ENCODE data around the gene RAPGEF2.

RAPGEF2 gene

DNA sequence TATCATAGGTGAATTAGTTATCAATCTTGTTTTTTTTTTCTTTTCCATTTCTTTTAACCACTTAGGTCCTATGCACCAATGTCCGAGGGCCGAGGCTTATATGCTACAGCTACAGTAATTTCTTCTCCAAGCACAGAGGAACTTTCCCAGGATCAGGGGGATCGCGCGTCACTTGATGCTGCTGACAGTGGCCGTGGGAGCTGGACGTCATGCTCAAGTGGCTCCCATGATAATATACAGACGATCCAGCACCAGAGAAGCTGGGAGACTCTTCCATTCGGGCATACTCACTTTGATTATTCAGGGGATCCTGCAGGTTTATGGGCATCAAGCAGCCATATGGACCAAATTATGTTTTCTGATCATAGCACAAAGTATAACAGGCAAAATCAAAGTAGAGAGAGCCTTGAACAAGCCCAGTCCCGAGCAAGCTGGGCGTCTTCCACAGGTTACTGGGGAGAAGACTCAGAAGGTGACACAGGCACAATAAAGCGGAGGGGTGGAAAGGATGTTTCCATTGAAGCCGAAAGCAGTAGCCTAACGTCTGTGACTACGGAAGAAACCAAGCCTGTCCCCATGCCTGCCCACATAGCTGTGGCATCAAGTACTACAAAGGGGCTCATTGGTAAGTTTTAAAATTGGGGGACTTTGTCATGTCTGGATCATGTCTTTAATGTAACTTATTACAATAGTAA is 250.7 kb downstream of the RAPGEF2 start:
- intact Hi-C loops (cut with DNase I; ENCODE audit: low total_unique reads): no loop called here
- H3K27me3 ChIP-seq: no peaks in the 10 kb centered on the region
- DNase-seq: no peak
- H3K36me3 ChIP-seq: peaks cover 51 to 80% (median 76%) of the 10 kb centered on the region in 3 donors
- H3K4me3 ChIP-seq: no peak overlapping the region
- H3K4me1 ChIP-seq: peaks cover 0 to 8% (median 0%) of the 10 kb centered on the region in 4 donors
- no peaks in the 10 kb centered on the region for H3K9me3 ChIP-seq
- TF ChIP-seq, protein P1, sequence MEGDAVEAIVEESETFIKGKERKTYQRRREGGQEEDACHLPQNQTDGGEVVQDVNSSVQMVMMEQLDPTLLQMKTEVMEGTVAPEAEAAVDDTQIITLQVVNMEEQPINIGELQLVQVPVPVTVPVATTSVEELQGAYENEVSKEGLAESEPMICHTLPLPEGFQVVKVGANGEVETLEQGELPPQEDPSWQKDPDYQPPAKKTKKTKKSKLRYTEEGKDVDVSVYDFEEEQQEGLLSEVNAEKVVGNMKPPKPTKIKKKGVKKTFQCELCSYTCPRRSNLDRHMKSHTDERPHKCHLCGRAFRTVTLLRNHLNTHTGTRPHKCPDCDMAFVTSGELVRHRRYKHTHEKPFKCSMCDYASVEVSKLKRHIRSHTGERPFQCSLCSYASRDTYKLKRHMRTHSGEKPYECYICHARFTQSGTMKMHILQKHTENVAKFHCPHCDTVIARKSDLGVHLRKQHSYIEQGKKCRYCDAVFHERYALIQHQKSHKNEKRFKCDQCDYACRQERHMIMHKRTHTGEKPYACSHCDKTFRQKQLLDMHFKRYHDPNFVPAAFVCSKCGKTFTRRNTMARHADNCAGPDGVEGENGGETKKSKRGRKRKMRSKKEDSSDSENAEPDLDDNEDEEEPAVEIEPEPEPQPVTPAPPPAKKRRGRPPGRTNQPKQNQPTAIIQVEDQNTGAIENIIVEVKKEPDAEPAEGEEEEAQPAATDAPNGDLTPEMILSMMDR (IDR thresholded peaks at IDR 0.05): no peak
- H3K27ac ChIP-seq: no peak overlapping the region

DNA sequence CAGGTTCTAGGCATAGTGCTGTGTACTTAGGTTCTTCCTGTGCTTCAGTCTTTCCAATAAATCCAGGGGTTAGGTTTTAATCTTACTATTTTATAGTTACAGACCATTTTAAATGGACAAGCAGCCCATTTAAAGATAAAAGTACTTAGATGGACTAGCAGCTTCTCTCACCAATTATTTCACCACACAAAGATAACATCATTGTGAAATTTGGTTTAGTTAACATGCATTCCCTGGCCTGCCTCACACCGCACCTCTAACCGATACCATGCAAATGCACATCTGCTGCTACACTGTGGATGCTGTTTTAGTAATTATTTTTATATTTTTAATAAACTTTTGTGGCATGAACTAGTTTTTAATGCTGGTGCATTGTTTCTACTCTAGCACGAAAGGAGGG is 252.6 kb downstream of the RAPGEF2 start:
- Histone ChIP-seq H3K27ac (no peak overlapping the region), H3K36me3 (peaks cover 51 to 84% (median 65%) of the 10 kb centered on the region in 3 donors), H3K4me3 (no peak overlapping the region), H3K9me3 (no peaks in the 10 kb centered on the region), H3K4me1 (peaks cover 0 to 21% (median 2%) of the 10 kb centered on the region in 4 donors), H3K27me3 (no peaks in the 10 kb centered on the region)
- no peak for DNase-seq
- TF ChIP-seq, protein P1 (IDR thresholded peaks at IDR 0.05): no peak
- intact Hi-C loops (cut with DNase I; ENCODE audit: low total_unique reads): no loop called here

DNA sequence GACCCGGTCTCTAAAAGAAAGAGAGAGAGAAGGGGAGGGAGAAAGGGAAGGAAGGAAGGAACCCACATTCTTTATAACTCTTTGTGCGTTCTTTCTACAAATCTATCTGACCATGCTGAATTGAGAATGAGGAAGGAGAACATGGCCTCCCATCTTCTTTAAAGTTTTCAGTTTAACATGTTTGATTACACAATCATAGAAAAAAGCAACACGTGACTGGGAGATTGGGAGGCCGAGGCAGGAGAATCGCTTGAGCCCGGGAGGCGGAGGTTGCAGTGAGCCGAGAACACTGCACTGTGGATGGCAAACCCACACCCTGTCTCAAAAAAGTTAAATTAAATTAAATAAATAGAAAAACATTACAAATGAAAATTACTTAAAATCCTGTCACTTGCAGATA is 254.5 kb downstream of the RAPGEF2 start:
- Histone ChIP-seq H3K27me3 (no peaks in the 10 kb centered on the region), H3K9me3 (no peaks in the 10 kb centered on the region), H3K4me3 (no peak overlapping the region), H3K36me3 (peaks cover 38 to 68% (median 47%) of the 10 kb centered on the region in 3 donors), H3K27ac (no peak overlapping the region), H3K4me1 (peaks cover 0 to 32% (median 4%) of the 10 kb centered on the region in 4 donors)
- TF ChIP-seq, protein P1 (IDR thresholded peaks at IDR 0.05): no peak
- intact Hi-C loops (cut with DNase I; ENCODE audit: low total_unique reads): no loop called here
- DNase-seq: no peak

DNA sequence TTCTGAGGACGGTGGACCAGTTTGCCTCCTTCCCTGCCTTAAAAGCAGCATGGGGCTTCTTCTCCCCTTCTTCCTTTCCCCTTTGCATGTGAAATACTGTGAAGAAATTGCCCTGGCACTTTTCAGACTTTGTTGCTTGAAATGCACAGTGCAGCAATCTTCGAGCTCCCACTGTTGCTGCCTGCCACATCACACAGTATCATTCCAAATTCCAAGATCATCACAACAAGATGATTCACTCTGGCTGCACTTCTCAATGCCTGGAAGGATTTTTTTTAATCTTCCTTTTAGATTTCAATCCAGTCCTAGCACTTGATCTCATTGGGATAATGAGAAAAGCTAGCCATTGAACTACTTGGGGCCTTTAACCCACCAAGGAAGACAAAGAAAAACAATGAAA is 255.3 kb downstream of the RAPGEF2 start:
- intact Hi-C loops (cut with DNase I; ENCODE audit: low total_unique reads): no loop called here
- Histone ChIP-seq H3K27me3 (no peaks in the 10 kb centered on the region), H3K4me1 (peaks cover 0 to 32% (median 4%) of the 10 kb centered on the region in 4 donors), H3K4me3 (no peak overlapping the region), H3K36me3 (peaks cover 31 to 60% (median 40%) of the 10 kb centered on the region in 3 donors), H3K9me3 (no peaks in the 10 kb centered on the region), H3K27ac (peak overlapping the region; percentile 18)
- TF ChIP-seq, protein P1 (IDR thresholded peaks at IDR 0.05): no peak
- no peak for DNase-seq

DNA sequence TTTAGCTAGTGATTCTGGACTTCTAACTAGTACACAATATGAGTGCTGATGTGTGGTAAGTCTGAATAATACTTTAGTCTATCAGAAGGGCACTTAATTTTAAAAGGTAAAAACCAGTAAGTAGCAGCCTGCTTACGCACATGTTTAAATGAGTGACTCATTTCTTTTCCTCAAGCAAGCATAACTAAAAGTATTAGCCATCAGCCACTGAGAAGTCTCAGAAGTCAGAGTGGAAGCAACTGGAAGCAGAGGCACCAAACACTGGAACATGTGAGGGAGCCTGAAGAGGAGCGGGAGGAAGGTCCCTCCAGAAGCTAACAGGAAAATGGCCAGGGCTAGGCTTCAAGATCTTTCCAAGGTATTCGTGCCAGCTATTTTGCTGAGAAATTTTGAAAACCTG is 257.7 kb downstream of the RAPGEF2 start:
- Histone ChIP-seq H3K9me3 (no peaks in the 10 kb centered on the region), H3K4me1 (peaks cover 0 to 32% (median 4%) of the 10 kb centered on the region in 4 donors), H3K4me3 (no peak overlapping the region), H3K27ac (peak overlapping the region; percentile 32 to 36), H3K27me3 (no peaks in the 10 kb centered on the region), H3K36me3 (peaks cover 7 to 40% (median 18%) of the 10 kb centered on the region in 3 donors)
- intact Hi-C loops (cut with DNase I; ENCODE audit: low total_unique reads): no loop called here
- TF ChIP-seq, protein P1 (IDR thresholded peaks at IDR 0.05): no peak
- DNase-seq: no peak

All from tibial artery (tissue), 4 donors.